HG02938 (cell line): Measurements from ENCODE around the gene ADGRB2.

ENCODE experiments used
- ATAC-seq: cut with Tn5 transposase; IDR thresholded peaks from one replicate; pipeline ENCODE4 v1.9.1; 2021; ENCODE audit warnings: mild to moderate bottlenecking, moderate library complexity; ENCODE audit not compliant: unreplicated experiment

Gene ADGRB2

GRCh38 chr1:31783846-31784245, 19.7 kb upstream of the ADGRB2 start:
- no peak for ATAC-seq

- ATAC-seq = no peak
Observed at GRCh38 chr1:31782421-31783410, 18.6 kb upstream of the ADGRB2 start.

GRCh38 chr1:31781756-31782371, 17.7 kb upstream of the ADGRB2 start:
- ATAC-seq = no peak

GRCh38 chr1:31781138-31781755, 17.1 kb upstream of the ADGRB2 start:
- ATAC-seq = no peak

- no peak for ATAC-seq
Observed at GRCh38 chr1:31780632-31781031, 16.5 kb upstream of the ADGRB2 start.

GRCh38 chr1:31779687-31780086, 15.5 kb upstream of the ADGRB2 start:
- ATAC-seq = no peak

- ATAC-seq = no peak
Observed at GRCh38 chr1:31778763-31779488, 14.8 kb upstream of the ADGRB2 start.

- no peak for ATAC-seq
Observed at GRCh38 chr1:31776516-31776915, 12.4 kb upstream of the ADGRB2 start.

GRCh38 chr1:31776032-31776431, 11.9 kb upstream of the ADGRB2 start:
- no peak for ATAC-seq

- no peak for ATAC-seq
Observed at GRCh38 chr1:31775210-31775999, 11.3 kb upstream of the ADGRB2 start.

- ATAC-seq = no peak
Observed at GRCh38 chr1:31774495-31774894, 10.4 kb upstream of the ADGRB2 start.

GRCh38 chr1:31773861-31774260, 9.7 kb upstream of the ADGRB2 start:
- no peak for ATAC-seq

- ATAC-seq = no peak
Observed at GRCh38 chr1:31772669-31773248, 8.6 kb upstream of the ADGRB2 start.

GRCh38 chr1:31771891-31772668, 7.9 kb upstream of the ADGRB2 start:
- no peak for ATAC-seq

GRCh38 chr1:31769720-31770390, 5.7 kb upstream of the ADGRB2 start:
- no peak for ATAC-seq

- no peak for ATAC-seq
Observed at GRCh38 chr1:31768939-31769704, 5.0 kb upstream of the ADGRB2 start.

GRCh38 chr1:31768407-31768907, 4.3 kb upstream of the ADGRB2 start:
- no peak for ATAC-seq

GRCh38 chr1:31767225-31767624, 3.1 kb upstream of the ADGRB2 start:
- no peak for ATAC-seq
